ENCODE results near the gene KRT34.

- TF ChIP-seq POLR2A (IDR thresholded peaks at IDR 0.05; ENCODE audit: low read length) (no peak), GATA1 (IDR thresholded peaks at IDR 0.05; ENCODE audit: low read depth, low read length) (no peak)
These were observed 16.0 kb downstream of the KRT34 start for GRCh38 chr17:41366070-41366469.
